A549 (cell line): ENCODE data around the gene PTGS2. TPM values are rescaled to one million over a fixed set of nuclear protein-coding genes. Genes with fewer than 3 reads are reported as not detected.
"Not testable (repeated sequence)": the region's sequence is repeated elsewhere in the genome, so short reads cannot be mapped to it uniquely, and the experiment has no call there.

Experiments used
- ATAC-seq, 2 experiments: fragments of 200-7000 bp in 1 of 2; fragments of >200 bp in 1 of 2; cut with Nextera tagmentation in 1 of 2; cut with Tn5 transposase in 1 of 2; 3 replicates each; pipeline versions ENCODE4 v1.8.0 to v1.9.1; 2018 to 2020; ENCODE audit warnings: mild to moderate bottlenecking in 1 of 2, moderate library complexity in 1 of 2
- CTCF ChIA-PET: fragments of 300-600 bp; sonication (Branson Sonifier 250); formaldehyde crosslinking; extraction: SDS; loops from one replicate; lab custom pipeline; 2021; ENCODE audit warnings: antibody characterized with exemption, inconsistent platforms; lab: Yijun Ruan, JAX
- POLR2A ChIA-PET: fragments of 350-600 bp; formaldehyde crosslinking; extraction: SDS; loops from one replicate; lab custom pipeline; 2021; ENCODE audit warnings: antibody characterized with exemption, inconsistent platforms; lab: Yijun Ruan, JAX
- DNase-seq, 2 experiments: peaks; one replicate each; pipeline versions ENCODE4 v3.0.0 to v3.0.0-alpha.2; 2011 to 2016; ENCODE audit warnings: low read depth in 1 of 2, low spot score in 1 of 2
- FAIRE-seq: peaks from 2 replicates; lab custom pipeline; 2011; peaks lifted over from hg19 to GRCh38; lab: Jason Lieb, UNC
- H3K27ac ChIP-seq, 2 experiments: fragments of >200 bp; sonication (Bioruptor Twin); formaldehyde crosslinking; 3 replicates each; pipeline ENCODE4 v1.5.1; 2016 to 2017
- H3K4me1 ChIP-seq: fragments of >200 bp; sonication (Bioruptor Twin); formaldehyde crosslinking; 3 replicates; pipeline ENCODE4 v1.6.1; 2016
- H3K4me2 ChIP-seq: fragments of >200 bp; sonication (Bioruptor Twin); formaldehyde crosslinking; 3 replicates; pipeline ENCODE4 v1.6.1; 2016
- H3K4me3 ChIP-seq: fragments of >200 bp; sonication (Bioruptor Twin); formaldehyde crosslinking; 3 replicates; pipeline ENCODE4 v1.5.1; 2016
- H3K9me3 ChIP-seq: fragments of >200 bp; sonication (Bioruptor Twin); formaldehyde crosslinking; 3 replicates; pipeline ENCODE4 v1.6.1; 2016
- HOXA7 ChIP-seq: fragments of 250-450 bp; sonication (Bioruptor Pico); IDR thresholded peaks from 2 replicates; pipeline ENCODE4 v1.5.0; 2020; ENCODE audit warnings: mild to moderate bottlenecking, moderate library complexity
- KDM1A ChIP-seq: fragments of 200-600 bp; sonication (generic); IDR thresholded peaks from 2 replicates; pipeline ENCODE4 v1.6.1; 2016; ENCODE audit warnings: low read depth, mild to moderate bottlenecking
- MAFK ChIP-seq: fragments of 450-650 bp; IDR thresholded peaks from 2 replicates; pipeline ENCODE4 v1.6.1; 2014; ENCODE audit not compliant: partially characterized antibody
- POLR2AphosphoS2 ChIP-seq: conservative IDR thresholded peaks from 2 replicates; pipeline ENCODE4 v1.6.1; 2012; ENCODE audit warnings: low read length, improper control_type of control experiment, inconsistent platforms
- RARB ChIP-seq: fragments of 250-450 bp; sonication (Bioruptor Pico); IDR thresholded peaks from 2 replicates; pipeline ENCODE4 v1.8.0; 2021; ENCODE audit warnings: mild to moderate bottlenecking, moderate library complexity
- TFCP2L1 ChIP-seq: fragments of 250-450 bp; sonication (Bioruptor Pico); IDR thresholded peaks from 2 replicates; pipeline ENCODE4 v1.5.0; 2021; ENCODE audit warnings: mild to moderate bottlenecking
- ZFP36 ChIP-seq: fragments of 450-650 bp; IDR thresholded peaks from 2 replicates; pipeline ENCODE4 v1.6.1; 2014; ENCODE audit warnings: borderline replicate concordance; ENCODE audit not compliant: partially characterized antibody
- WGBS: methylation state at CpG from one replicate; pipeline ENCODE4 v1.1.6; 2017; ENCODE audit errors: missing lambda C conversion rate; 5-methylcytosine and 5-hydroxymethylcytosine counted together
- polyA plus RNA-seq, 4 experiments: library from polyadenylated mRNA; depleted of rRNA in 3 of 4; stranded (reverse); fragments of >200 nt; fragmentation: RNase III in 1 of 4; extraction: RNeasy Plus Mini Kit Qiagen cat#74134 plus additional on column Dnase treatment in 1 of 4; gene quantifications; 2 replicates in 3 of 4; 3 replicates in 1 of 4; pipeline ENCODE4 v1.2.3, GENCODE V29; 2011 to 2017
- TF ChIP-seq, protein P1 (sequence below): fragments of 200-600 bp; sonication (generic); IDR thresholded peaks from 2 replicates; pipeline ENCODE4 v1.6.1; 2016; ENCODE audit warnings: antibody characterized with exemption, mild to moderate bottlenecking, moderate library complexity
- TF ChIP-seq, protein P2 (sequence below): fragments of 450-650 bp; IDR thresholded peaks from 2 replicates; pipeline ENCODE4 v1.6.1; 2014; ENCODE audit warnings: antibody characterized with exemption
- TF ChIP-seq, protein P3 (sequence below): fragments of 250-450 bp; sonication (Bioruptor Pico); IDR thresholded peaks from 2 replicates; pipeline ENCODE4 v1.5.0; 2020; ENCODE audit warnings: low read depth, mild to moderate bottlenecking, moderate library complexity

PTGS2 gene
- polyA plus RNA-seq, 2 of the 4 experiments (the other 2 are of a cell fraction): 12.3 to 127 TPM

DNA sequence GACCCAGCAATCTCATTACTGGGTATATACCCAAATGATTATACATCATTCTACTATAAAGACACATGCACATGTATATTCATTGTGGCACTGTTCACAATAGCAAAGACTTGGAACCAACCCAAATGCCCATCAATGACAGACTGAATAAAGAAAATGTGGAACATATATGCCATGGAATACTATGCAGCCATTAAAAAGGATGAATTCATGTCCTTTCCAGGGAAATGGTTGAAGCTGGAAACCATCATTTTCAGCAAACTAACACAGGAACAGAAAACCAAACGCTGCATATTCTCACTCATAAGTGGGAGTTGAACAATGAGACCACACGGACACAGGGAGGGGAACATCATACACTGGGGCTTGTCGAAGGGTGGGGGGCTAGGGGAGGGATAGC lies 10.4 kb downstream of the PTGS2 start:
- 76% methylated on average over 3 of the region's 3 CpGs for WGBS
- H3K4me1 ChIP-seq, FAIRE-seq: not testable (repeated sequence)

DNA sequence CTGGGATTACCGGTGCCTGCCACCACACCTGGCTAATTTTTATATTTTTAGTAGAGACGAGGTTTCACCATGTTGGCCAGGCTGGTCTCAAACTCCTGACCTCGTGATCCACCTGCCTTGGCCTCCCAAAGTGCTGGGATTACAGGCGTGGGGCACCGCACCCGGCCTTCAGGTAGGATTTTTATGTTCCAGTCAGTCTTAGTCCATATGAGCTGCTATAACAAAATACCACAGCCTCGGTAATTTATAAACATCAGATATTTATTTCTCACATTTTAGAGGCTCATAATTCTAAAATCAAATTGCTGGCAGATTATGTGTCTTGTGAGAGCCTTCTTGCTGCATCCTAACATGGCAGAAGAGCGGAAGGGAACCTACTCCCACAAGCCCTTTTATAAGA lies 16.0 kb downstream of the PTGS2 start:
- H3K4me1 ChIP-seq, CTCF ChIA-PET, FAIRE-seq, DNase-seq, H3K4me2 ChIP-seq, ATAC-seq, H3K9me3 ChIP-seq, H3K4me3 ChIP-seq, POLR2A ChIA-PET, H3K27ac ChIP-seq: not testable (repeated sequence)
- 82% methylated on average over 8 of the region's 8 CpGs for WGBS

More for the DNA sequence above, 10.4 kb downstream of the PTGS2 start:
- not testable (repeated sequence) for DNase-seq
- TF ChIP-seq, protein P1, sequence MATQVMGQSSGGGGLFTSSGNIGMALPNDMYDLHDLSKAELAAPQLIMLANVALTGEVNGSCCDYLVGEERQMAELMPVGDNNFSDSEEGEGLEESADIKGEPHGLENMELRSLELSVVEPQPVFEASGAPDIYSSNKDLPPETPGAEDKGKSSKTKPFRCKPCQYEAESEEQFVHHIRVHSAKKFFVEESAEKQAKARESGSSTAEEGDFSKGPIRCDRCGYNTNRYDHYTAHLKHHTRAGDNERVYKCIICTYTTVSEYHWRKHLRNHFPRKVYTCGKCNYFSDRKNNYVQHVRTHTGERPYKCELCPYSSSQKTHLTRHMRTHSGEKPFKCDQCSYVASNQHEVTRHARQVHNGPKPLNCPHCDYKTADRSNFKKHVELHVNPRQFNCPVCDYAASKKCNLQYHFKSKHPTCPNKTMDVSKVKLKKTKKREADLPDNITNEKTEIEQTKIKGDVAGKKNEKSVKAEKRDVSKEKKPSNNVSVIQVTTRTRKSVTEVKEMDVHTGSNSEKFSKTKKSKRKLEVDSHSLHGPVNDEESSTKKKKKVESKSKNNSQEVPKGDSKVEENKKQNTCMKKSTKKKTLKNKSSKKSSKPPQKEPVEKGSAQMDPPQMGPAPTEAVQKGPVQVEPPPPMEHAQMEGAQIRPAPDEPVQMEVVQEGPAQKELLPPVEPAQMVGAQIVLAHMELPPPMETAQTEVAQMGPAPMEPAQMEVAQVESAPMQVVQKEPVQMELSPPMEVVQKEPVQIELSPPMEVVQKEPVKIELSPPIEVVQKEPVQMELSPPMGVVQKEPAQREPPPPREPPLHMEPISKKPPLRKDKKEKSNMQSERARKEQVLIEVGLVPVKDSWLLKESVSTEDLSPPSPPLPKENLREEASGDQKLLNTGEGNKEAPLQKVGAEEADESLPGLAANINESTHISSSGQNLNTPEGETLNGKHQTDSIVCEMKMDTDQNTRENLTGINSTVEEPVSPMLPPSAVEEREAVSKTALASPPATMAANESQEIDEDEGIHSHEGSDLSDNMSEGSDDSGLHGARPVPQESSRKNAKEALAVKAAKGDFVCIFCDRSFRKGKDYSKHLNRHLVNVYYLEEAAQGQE: peak; percentile 33; the same call in 1 of the 2 replicates
- TF ChIP-seq, all 56 proteins: peak for 1; not testable (repeated sequence) for 55
- CTCF ChIA-PET: interaction anchor here (1.2 to 1.5 kb wide), 2 partner anchors 10 to 187 kb away, joined by 4 to 7 read pairs; partner anchors contain the start of gene PTGS2
- H3K27ac ChIP-seq, H3K4me3 ChIP-seq, H3K9me3 ChIP-seq, H3K4me2 ChIP-seq, ATAC-seq, POLR2A ChIA-PET: not testable (repeated sequence)

DNA sequence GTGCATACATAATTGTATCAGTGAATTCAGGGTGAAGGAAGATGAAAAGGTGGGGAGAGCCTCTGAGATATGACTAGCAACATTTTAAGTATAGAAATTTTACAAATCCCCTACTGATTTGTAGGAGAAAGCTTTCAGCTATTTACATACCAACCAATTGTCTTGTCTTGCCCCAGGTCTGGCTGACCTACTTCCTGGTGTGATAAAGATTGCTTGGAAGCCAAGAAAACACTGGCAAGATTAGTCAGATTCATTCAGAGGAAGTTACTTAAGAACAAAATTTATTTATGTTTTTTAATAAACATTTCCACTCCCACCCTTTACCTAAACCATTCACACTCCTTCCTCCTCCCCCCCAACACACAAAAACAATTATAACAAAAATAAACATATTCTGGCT lies 17.5 kb downstream of the PTGS2 start:
- Histone ChIP-seq H3K27ac (no peak overlapping the region), H3K4me1 (peaks cover 5% of the 10 kb centered on the region; the same call in 1 of the 3 replicates), H3K9me3 (0 out of 3 replicates have a peak, but pooled peaks cover 3% of the 10 kb centered on the region), H3K4me2 (peak overlapping the region; percentile 6; the same call in 1 of the 3 replicates), H3K4me3 (no peak overlapping the region)
- FAIRE-seq (no peak), DNase-seq (peak in 1 of 2 experiments; percentile 42), ATAC-seq (peak in 1 of 2 experiments; percentile 45; a peak in 1 of 6 replicates)
- TF ChIP-seq ZFP36 (no peak), RARB (CRISPR knock-in tag) (no peak), TFCP2L1 (CRISPR knock-in tag) (no peak), POLR2AphosphoS2 (no peak), KDM1A (no peak), HOXA7 (CRISPR knock-in tag) (no peak), MAFK (no peak)
- TF ChIP-seq, protein P1: no peak
- TF ChIP-seq, protein P2, sequence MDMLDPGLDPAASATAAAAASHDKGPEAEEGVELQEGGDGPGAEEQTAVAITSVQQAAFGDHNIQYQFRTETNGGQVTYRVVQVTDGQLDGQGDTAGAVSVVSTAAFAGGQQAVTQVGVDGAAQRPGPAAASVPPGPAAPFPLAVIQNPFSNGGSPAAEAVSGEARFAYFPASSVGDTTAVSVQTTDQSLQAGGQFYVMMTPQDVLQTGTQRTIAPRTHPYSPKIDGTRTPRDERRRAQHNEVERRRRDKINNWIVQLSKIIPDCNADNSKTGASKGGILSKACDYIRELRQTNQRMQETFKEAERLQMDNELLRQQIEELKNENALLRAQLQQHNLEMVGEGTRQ: no peak
- TF ChIP-seq, protein P3, sequence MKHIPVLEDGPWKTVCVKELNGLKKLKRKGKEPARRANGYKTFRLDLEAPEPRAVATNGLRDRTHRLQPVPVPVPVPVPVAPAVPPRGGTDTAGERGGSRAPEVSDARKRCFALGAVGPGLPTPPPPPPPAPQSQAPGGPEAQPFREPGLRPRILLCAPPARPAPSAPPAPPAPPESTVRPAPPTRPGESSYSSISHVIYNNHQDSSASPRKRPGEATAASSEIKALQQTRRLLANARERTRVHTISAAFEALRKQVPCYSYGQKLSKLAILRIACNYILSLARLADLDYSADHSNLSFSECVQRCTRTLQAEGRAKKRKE (CRISPR knock-in tag): no peak
- ChIA-PET POLR2A (no interaction called here), CTCF (interaction anchor here (1.2 to 1.6 kb wide), 3 partner anchors 9 to 180 kb away, joined by 3 read pairs; no protein-coding TSS in a partner anchor)
